ENCODE data around the gene INO80D. TPM values are rescaled to one million over a fixed set of nuclear protein-coding genes. Genes with fewer than 3 reads are reported as not detected.

Gene INO80D
- total RNA-seq, 2 donors from 2014 or later, result 20.2 to 29.9 TPM

- H3K27me3 ChIP-seq, result no peaks in the 10 kb centered on the region
- intact Hi-C loops (cut with DNase I), result no loop called here
- TF ChIP-seq, protein P1, sequence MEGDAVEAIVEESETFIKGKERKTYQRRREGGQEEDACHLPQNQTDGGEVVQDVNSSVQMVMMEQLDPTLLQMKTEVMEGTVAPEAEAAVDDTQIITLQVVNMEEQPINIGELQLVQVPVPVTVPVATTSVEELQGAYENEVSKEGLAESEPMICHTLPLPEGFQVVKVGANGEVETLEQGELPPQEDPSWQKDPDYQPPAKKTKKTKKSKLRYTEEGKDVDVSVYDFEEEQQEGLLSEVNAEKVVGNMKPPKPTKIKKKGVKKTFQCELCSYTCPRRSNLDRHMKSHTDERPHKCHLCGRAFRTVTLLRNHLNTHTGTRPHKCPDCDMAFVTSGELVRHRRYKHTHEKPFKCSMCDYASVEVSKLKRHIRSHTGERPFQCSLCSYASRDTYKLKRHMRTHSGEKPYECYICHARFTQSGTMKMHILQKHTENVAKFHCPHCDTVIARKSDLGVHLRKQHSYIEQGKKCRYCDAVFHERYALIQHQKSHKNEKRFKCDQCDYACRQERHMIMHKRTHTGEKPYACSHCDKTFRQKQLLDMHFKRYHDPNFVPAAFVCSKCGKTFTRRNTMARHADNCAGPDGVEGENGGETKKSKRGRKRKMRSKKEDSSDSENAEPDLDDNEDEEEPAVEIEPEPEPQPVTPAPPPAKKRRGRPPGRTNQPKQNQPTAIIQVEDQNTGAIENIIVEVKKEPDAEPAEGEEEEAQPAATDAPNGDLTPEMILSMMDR (IDR thresholded peaks at IDR 0.05), result no peak
- no peaks in the 10 kb centered on the region for H3K9me3 ChIP-seq
- H3K4me3 ChIP-seq, result no peak overlapping the region
- DNase-seq, result no peak
- no peak overlapping the region for H3K27ac ChIP-seq
- H3K4me1 ChIP-seq, result peaks cover 4% of the 10 kb centered on the region
- no peak overlapping the region for H3K9ac ChIP-seq (ENCODE audit: low read depth in 2 of 2, low read length in 2 of 2)
- no peaks in the 10 kb centered on the region for H3K36me3 ChIP-seq
Measured at GRCh38 chr2:205946226-205946625, 139.7 kb downstream of the INO80D start.

Other genes with a start within 250 kb of the INO80D start
- 100 to 1,000 TPM; 143 to 200 TPM for gene NDUFS1, start 73.3 kb upstream of the INO80D start, total RNA-seq
- 100 to 1,000 TPM; 467 to 557 TPM for gene EEF1B2, start 73.7 kb upstream of the INO80D start, total RNA-seq
- gene ZDBF2, start 188.5 kb upstream of the INO80D start, total RNA-seq, result 1 to 10 TPM; 1.7 to 5.8 TPM

All from colonic mucosa (tissue), 4 donors.